ENCODE results near the gene ATG2B. TPM values are rescaled to one million over a fixed set of nuclear protein-coding genes. Genes with fewer than 3 reads are reported as not detected.

The ATG2B gene
- total and polyA plus RNA-seq, 10 of the 15 experiments (the other 5 are each of a cell fraction or from before 2014, with no cell fraction given): 0.84 to 15.4 (median 9.9) TPM

GRCh38 chr14:96398921-96399320 is 35.8 kb upstream of the ATG2B start (continued):
- TF ChIP-seq PRDM15 (CRISPR knock-in tag; IDR thresholded peaks at IDR 0.05) (no peak), MEF2B (IDR thresholded peaks at IDR 0.05; ENCODE audit: partially characterized antibody, poor library complexity, severe bottlenecking) (no peak), RELA (IDR thresholded peaks at IDR 0.05; ENCODE audit: borderline replicate concordance, partially characterized antibody) (no peak), RAD51 (IDR thresholded peaks at IDR 0.05) (no peak)

GRCh38 chr14:96398432-96398831 is 35.3 kb upstream of the ATG2B start:
- Histone ChIP-seq H3K27ac (ENCODE audit: control insufficient read depth, insufficient read depth) (no peak overlapping the region), H3K9ac (ENCODE audit: control insufficient read depth, insufficient read depth, low read length) (no peak overlapping the region), H3K36me3 (ENCODE audit: control insufficient read depth in 2 of 2, insufficient read depth in 2 of 2, low read length in 1 of 2) (no peaks in the 10 kb centered on the region), H3K9me3 (replicated peaks; ENCODE audit: control insufficient read depth, insufficient read depth, low read length) (no peaks in the 10 kb centered on the region), H4K20me1 (ENCODE audit: control insufficient read depth, insufficient read depth) (no peaks in the 10 kb centered on the region), H2AFZ (ENCODE audit: control insufficient read depth, low read depth, low read length) (no peak overlapping the region), H3K4me3 (no peak overlapping the region), H3K4me2 (ENCODE audit: control insufficient read depth, insufficient read depth) (no peak overlapping the region), H3K79me2 (ENCODE audit: control insufficient read depth, insufficient read depth, low read length) (no peaks in the 10 kb centered on the region), H3K27me3 (replicated peaks in 1 of 2; ENCODE audit: control insufficient read depth in 2 of 2, insufficient read depth in 2 of 2, low read length in 1 of 2) (no peaks in the 10 kb centered on the region; a peak in 1 of 4 replicates), H3K4me1 (ENCODE audit: control insufficient read depth, insufficient read depth, low read length) (no peaks in the 10 kb centered on the region)
- intact Hi-C loops (cut with micrococcal nuclease; ENCODE audit: unreplicated experiment): no loop called here
- ChIA-PET SMC1A (ENCODE audit: uncharacterized antibody, unreplicated experiment) (no interaction called here), RAD21 (ENCODE audit: unreplicated experiment) (no interaction called here), CTCF (no interaction called here), POLR2A (no interaction called here)
- no peak for DNase-seq (ENCODE audit: low read depth, low spot score)
- WGBS (ENCODE audit: insufficient coverage, insufficient replicate concordance, low lambda C conversion rate, missing lambda C conversion rate): 65% methylated on average over 8 of the region's 8 CpGs
- in situ Hi-C loops (cut with MboI): no loop called here
- FAIRE-seq: no peak
- no TSS peak for BruUV-seq (replicated peaks)
- no peak for ATAC-seq
- TF ChIP-seq ZBTB4 (CRISPR knock-in tag; IDR thresholded peaks at IDR 0.05) (no peak), ZBTB40 (IDR thresholded peaks at IDR 0.05; ENCODE audit: borderline replicate concordance) (no peak), ZNF24 (IDR thresholded peaks at IDR 0.05) (no peak), WRNIP1 (IDR thresholded peaks at IDR 0.05; ENCODE audit: borderline replicate concordance, low read depth, low read length) (no peak), FOXM1 (IDR thresholded peaks at IDR 0.05; ENCODE audit: low read depth, low read length) (no peak), E2F4 (IDR thresholded peaks at IDR 0.05; ENCODE audit: low read depth, low read length) (no peak), ZNF622 (IDR thresholded peaks at IDR 0.05) (no peak)
